ENCODE results near the gene TP53I13.

Gene TP53I13

GRCh38 chr17:29607557-29608195 is 39.2 kb downstream of the TP53I13 start:
- no peak for TF ChIP-seq CTCF (IDR thresholded peaks at IDR 0.05)
- Mint-ChIP-seq H3K9me3 (no peaks in the 10 kb centered on the region), H3K27me3 (ENCODE audit: low read depth, poor library complexity) (peaks cover 3% of the 10 kb centered on the region), H3K4me3 (no peak overlapping the region), H3K4me1 (peaks cover 5% of the 10 kb centered on the region), H3K27ac (no peak overlapping the region), H3K36me3 (ENCODE audit: low read depth) (no peaks in the 10 kb centered on the region)
- no peak for DNase-seq

DNA sequence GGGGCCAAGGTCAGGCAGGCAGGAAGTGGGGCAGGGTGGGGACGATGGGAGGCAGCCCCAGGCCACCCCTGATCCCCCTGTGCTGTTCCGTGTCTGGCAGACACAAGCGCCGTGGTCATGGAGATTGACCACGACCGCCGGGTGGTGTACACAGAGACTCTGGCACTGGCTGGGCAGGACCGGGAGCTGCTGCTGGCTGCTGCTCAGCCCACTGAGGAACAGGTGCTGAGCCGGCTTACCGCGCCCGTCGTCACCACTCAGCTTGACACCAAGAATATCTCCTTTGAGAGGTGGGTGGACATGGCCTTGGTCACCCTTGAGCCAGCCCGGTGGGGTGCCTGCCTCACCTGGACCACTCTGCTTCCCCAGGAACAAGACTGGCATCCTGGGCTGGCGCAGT is 40.5 kb downstream of the TP53I13 start:
- Mint-ChIP-seq H3K27ac (no peak overlapping the region), H3K9me3 (no peaks in the 10 kb centered on the region), H3K4me3 (no peak overlapping the region), H3K4me1 (peaks cover 9% of the 10 kb centered on the region), H3K36me3 (ENCODE audit: low read depth) (no peaks in the 10 kb centered on the region), H3K27me3 (ENCODE audit: low read depth, poor library complexity) (peaks cover 8% of the 10 kb centered on the region)
- no peak for DNase-seq
- no peak for TF ChIP-seq CTCF (IDR thresholded peaks at IDR 0.05)

DNA sequence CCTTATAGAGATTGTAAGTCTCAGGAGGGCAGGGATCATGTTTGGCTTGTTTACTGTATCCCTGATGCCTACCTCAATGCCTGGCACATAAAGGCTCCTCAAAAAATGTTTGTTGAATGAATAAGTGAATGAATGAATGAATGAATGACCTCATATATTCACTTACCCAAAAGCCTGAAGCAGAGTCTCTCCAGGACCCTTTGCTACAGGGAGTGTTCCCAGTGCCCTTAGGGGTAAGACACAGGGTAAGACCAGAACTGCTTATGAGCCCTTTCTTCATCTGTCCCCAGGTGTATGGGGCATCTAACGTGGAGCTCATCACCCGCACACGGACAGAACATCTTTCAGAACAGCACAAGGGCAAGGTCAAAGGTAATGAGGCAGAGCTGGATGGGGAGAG is 41.9 kb downstream of the TP53I13 start:
- Mint-ChIP-seq H3K9me3 (no peaks in the 10 kb centered on the region), H3K27me3 (ENCODE audit: low read depth, poor library complexity) (peaks cover 19% of the 10 kb centered on the region), H3K4me1 (peaks cover 18% of the 10 kb centered on the region), H3K36me3 (ENCODE audit: low read depth) (no peaks in the 10 kb centered on the region), H3K4me3 (no peak overlapping the region), H3K27ac (no peak overlapping the region)
- no peak for DNase-seq
- TF ChIP-seq CTCF (IDR thresholded peaks at IDR 0.05), result no peak

DNA sequence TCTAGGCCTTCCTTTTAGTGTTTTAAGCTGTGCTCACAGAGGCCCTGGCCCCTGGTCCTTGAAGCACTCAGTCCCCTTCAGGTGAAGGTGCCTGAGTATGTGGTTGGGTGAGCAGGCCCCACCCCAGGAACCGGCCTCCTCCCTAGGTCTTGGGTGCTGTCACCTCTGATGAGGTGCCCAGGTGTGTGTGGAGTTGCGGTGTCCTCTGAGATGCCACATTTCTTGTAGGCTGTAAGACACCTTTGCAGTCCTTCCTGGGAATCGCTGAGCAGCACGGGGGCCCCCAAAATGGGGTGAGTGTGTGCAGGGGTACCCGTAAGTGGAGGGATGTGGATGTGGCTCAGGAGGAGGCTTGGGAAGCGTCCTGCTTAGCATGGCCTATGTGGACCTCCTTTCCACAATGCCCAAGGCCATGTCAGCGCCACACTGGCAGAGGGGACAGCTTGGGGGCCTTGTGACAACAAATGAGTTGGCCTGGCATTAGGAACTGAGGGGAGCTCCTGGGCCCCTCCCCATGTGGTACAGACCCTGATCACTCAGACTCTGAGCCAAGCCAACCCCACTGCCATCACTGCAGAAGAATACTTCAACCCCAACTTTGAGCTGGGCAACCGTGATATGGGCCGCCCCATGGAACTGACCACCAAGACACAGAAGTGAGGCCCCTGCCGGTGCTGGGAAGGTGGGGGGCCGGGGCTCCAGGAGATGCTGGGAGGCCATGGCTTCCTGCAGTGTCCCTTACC is 43.0 kb downstream of the TP53I13 start:
- H3K9me3 Mint-ChIP-seq, result no peaks in the 10 kb centered on the region

DNA sequence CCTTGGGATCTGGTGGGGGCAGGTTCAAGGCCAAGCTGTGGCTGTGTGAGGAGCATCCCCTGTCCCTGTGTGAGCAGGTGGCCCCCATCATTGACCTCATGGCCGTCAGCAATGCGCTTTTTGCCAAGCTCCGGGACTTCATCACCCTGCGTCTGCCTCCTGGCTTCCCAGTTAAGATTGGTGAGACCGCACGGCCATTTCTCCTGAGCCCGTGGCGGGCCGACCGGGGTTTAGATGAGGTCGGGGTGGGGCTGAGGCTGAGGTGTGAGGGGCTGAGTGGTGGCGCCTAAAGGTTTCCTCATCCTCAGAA is 43.5 kb downstream of the TP53I13 start:
- Mint-ChIP-seq H3K9me3 (no peaks in the 10 kb centered on the region), H3K4me3 (no peak overlapping the region), H3K4me1 (peaks cover 35% of the 10 kb centered on the region), H3K27me3 (ENCODE audit: low read depth, poor library complexity) (peaks cover 36% of the 10 kb centered on the region), H3K27ac (no peak overlapping the region), H3K36me3 (ENCODE audit: low read depth) (no peaks in the 10 kb centered on the region)
- DNase-seq, result no peak
- TF ChIP-seq CTCF (IDR thresholded peaks at IDR 0.05), result no peak

More for the DNA sequence above, 43.0 kb downstream of the TP53I13 start:
- Mint-ChIP-seq H3K27me3 (ENCODE audit: low read depth, poor library complexity) (peaks cover 30% of the 10 kb centered on the region), H3K4me3 (no peak overlapping the region), H3K4me1 (peaks cover 29% of the 10 kb centered on the region), H3K36me3 (ENCODE audit: low read depth) (no peaks in the 10 kb centered on the region), H3K27ac (no peak overlapping the region)
- TF ChIP-seq CTCF (IDR thresholded peaks at IDR 0.05), result no peak
- no peak for DNase-seq
